Neural progenitor cell (in vitro differentiated cells): ENCODE results near the gene OR8B12.

Experiments used
- CTCF ChIP-seq: fragments of 200-600 bp; sonication (generic); IDR thresholded peaks from 2 replicates; pipeline ENCODE4 v1.5.1; 2017; ENCODE audit warnings: antibody characterized with exemption, mild to moderate bottlenecking
- EZH2phosphoT487 ChIP-seq: fragments of 200-600 bp; sonication (generic); IDR thresholded peaks from 2 replicates; pipeline ENCODE4 v1.6.1; 2017; ENCODE audit warnings: antibody characterized with exemption

- TF ChIP-seq CTCF (no peak), EZH2phosphoT487 (no peak)
These were observed 26.7 kb upstream of the OR8B12 start for GRCh38 chr11:124570160-124570559.
